GM21786 (cell line): ENCODE measurements around the gene VPS45.
"Not testable (repeated sequence)": the region's sequence is repeated elsewhere in the genome, so short reads cannot be mapped to it uniquely, and the experiment has no call there.

ENCODE experiments used
- ATAC-seq: cut with Tn5 transposase; IDR thresholded peaks from one replicate; pipeline ENCODE4 v1.9.1; 2021; ENCODE audit not compliant: unreplicated experiment

VPS45 gene

DNA sequence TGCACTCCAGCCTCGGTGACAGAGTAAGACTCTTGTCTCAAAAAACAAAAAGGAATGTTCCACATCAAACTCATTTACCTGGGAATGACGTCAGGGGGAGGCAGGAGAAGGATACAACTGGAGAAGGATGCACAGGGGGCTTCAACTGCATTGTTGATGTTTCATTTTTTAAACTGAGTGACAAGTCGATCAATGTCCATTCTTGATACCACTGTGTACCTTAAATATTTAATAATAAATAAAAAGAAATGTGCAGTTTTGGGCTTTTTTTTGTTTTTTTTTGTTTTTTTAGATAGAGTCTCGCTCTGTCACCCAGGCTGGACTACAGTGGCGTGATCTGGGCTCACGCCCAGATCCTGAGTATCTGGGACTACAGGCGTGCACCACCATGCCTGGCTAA, 117.9 kb downstream of the VPS45 start:
- no peak for ATAC-seq

DNA sequence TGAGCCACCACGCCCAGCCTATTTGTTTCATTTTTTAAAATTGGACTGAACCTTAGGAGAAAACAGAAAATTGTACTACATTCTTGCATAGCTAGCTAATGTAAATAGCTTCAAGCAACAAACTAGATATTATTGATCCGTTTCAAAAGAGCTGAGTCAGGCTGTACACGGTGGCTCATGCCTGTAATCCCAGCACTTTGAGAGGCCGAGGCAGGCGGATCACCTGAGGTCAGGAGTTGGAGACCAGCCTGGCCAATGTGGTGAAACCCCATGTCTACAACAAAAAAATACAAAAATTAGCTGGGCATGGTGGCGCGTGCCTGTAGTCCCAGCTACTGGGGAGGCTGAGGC, 118.8 kb downstream of the VPS45 start:
- ATAC-seq: not testable (repeated sequence)

DNA sequence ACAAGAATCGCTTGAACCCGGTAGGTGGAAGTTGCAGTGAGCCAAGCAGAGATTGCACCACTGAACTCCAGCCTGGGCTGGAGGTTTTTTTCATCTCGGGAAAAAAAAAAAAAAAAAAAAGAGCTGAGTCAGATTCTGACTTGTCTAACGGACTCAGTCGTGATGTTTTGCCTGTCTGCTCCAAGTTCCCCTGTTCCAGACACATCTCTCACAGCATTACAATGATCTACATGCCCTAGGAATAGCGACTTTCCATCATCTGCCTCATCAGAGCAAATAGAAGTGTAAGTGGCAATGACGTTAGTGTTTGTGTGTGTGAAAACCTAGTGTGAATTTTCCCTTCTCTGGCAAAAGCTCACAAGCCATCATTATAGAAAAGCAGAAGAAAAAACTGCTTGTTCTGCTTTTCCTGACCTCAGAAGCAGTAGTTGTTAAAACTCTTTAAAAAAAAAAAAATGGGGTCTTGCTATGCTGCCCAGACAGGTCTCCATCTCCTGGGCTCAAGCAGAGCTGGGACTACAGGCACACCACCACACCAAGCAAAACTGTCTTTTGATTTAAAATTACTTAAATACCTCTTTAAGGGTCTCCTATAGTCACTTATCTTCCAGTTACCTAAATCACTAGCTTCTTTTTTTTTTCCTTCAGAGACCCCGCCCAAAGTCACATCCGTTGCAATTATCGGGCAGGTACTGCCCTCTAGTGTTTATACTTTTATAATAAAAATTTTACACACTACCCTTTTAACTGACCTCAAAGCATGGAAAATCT, 119.4 kb downstream of the VPS45 start:
- no peak for ATAC-seq

DNA sequence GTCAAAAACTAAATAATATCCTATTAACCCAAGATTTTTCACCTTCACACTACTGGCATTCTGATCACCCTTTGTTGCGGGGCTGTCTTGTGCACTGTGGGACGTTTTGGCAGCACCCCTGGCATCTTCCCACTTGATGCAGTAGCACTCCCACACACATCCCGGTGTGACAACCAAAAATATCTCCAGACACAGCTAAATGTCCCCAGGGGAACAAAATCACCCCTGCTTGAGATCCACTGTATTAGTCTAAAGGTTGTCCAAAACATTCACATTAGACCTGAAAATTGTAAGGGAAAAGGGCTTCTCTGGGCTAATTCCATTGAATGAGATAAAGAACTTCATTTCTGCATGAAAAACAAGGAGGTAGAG, 120.0 kb downstream of the VPS45 start:
- ATAC-seq: no peak

DNA sequence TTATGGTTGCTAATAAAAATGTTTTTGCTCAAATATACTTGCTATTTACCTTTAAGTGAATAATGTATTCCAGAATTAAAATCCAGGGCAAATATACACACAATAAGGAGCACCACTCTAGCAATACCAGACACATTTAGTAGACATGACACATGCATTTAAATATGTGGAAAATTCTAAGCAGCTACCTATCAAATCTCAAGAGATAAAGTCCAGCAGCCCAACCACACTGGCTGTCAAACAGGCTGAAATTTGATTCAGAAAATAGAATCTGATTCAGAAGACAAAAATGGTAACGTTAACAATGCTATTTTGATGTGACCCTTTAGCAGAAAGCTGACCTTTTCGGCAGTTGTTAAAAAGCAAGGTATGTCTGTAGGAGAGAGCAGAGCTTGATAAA, 124.4 kb downstream of the VPS45 start:
- no peak for ATAC-seq

DNA sequence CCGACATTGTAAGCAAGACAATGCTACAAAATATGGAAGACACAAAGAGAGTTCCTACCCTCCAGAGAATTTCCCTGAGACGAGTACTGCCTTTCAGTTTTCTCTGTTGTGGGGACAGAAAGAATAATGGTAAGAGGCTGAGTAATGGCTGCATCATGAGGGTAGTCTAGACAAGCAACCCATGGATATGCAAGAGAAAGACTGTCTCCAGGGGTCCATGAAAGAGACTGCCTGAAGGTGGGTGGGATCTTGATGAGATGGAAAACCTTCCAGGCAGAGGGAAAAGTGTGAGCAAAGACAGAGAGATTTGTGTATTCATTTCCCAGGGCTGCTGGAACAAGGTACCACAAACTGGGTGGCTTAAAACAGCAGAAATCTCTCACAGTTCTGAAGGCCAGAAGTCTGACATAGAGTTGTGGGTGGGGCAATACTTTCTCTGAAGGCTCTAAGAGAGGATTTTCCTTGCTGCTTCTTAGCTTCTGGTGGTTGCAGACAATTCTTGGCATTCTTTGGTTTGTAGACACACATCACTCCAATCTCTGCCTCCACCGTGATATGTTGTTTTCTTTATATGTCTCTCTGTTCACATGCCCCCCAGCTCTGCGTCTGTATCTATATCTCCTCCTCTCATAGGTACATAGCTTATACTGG, 126.9 kb downstream of the VPS45 start:
- no peak for ATAC-seq
